Smooth muscle cell of the umbilical artery (primary cell): ENCODE data around the gene SFTPA2. TPM values are rescaled to one million over a fixed set of nuclear protein-coding genes. Genes with fewer than 3 reads are reported as not detected.

ENCODE experiments used
- total RNA-seq: library from RNA; depleted of rRNA; stranded (reverse); fragments of >200 nt; gene quantifications from 2 replicates; pipeline ENCODE4 v1.2.3, GENCODE V29; 2014

Gene SFTPA2
- not detected in 2 replicates for total RNA-seq

GRCh38 chr10:79560160-79560709 is at the start of gene SFTPA2:
Gene SFTPA2 (minus strand): TSS chr10:79560407. CDS start chr10:79559483, 924 bp downstream.

GRCh38 chr10:79511891-79512583 is 48.2 kb downstream of the SFTPA2 start, which contains the start of gene EIF5AL1:
Gene EIF5AL1 (plus strand): TSS chr10:79512533. CDS start chr10:79512650, 117 bp downstream.

Other genes starting within 250 kb of the SFTPA2 start
- gene PPIF, start 212.9 kb downstream of the SFTPA2 start, total RNA-seq = 27.3 and 46.8 TPM in 2 replicates
- 14.3 and 24.5 TPM in 2 replicates for gene ZCCHC24, start 114.8 kb downstream of the SFTPA2 start, total RNA-seq
- 0.30 and 0.46 TPM in 2 replicates for gene EIF5AL1, start 47.9 kb downstream of the SFTPA2 start, total RNA-seq
- gene SFTPA1, start 50.5 kb upstream of the SFTPA2 start, total RNA-seq = not detected in 2 replicates
- gene NUTM2B, start 142.8 kb upstream of the SFTPA2 start, total RNA-seq = under 0.01 and 0.23 TPM in 2 replicates